ENCODE measurements around the gene SPDYE16.
"Not testable (repeated sequence)": the region's sequence is repeated elsewhere in the genome, so short reads cannot be mapped to it uniquely, and the experiment has no call there.

The SPDYE16 gene

GRCh38 chr7:76549025-76549854, 6.1 kb upstream of the SPDYE16 start:
- DNase-seq (ENCODE audit: low spot score) = peak; percentile 90

GRCh38 chr7:76531643-76532042, 11.5 kb downstream of the SPDYE16 start:
- DNase-seq (ENCODE audit: low spot score) = not testable (repeated sequence)

- DNase-seq (ENCODE audit: low spot score) = not testable (repeated sequence)
Measured at GRCh38 chr7:76526183-76526582, 16.9 kb downstream of the SPDYE16 start.

GRCh38 chr7:76516932-76517331, 26.2 kb downstream of the SPDYE16 start:
- not testable (repeated sequence) for DNase-seq (ENCODE audit: low spot score)

- DNase-seq (ENCODE audit: low spot score) = no peak
Measured at GRCh38 chr7:76515999-76516443, 27.1 kb downstream of the SPDYE16 start.

- peak; percentile 13 for DNase-seq (ENCODE audit: low spot score)
Measured at GRCh38 chr7:76514926-76515771, 27.9 kb downstream of the SPDYE16 start.

GRCh38 chr7:76513817-76514799, 29.0 kb downstream of the SPDYE16 start:
- peak; percentile 2 for DNase-seq (ENCODE audit: low spot score)

GRCh38 chr7:76512941-76513816, 29.9 kb downstream of the SPDYE16 start:
- DNase-seq (ENCODE audit: low spot score) = peak; percentile 28

GRCh38 chr7:76511911-76512885, 30.9 kb downstream of the SPDYE16 start:
- not testable (repeated sequence) for DNase-seq (ENCODE audit: low spot score)

- DNase-seq (ENCODE audit: low spot score) = not testable (repeated sequence)
Measured at GRCh38 chr7:76511200-76511910, 31.7 kb downstream of the SPDYE16 start.

- peak; percentile 36 for DNase-seq (ENCODE audit: low spot score)
Measured at GRCh38 chr7:76509931-76510877, 32.9 kb downstream of the SPDYE16 start, which contains the start of gene UPK3B. UPK3B (plus strand) TSS chr7:76510552; CDS start chr7:76510653, 101 bp downstream.

GRCh38 chr7:76507723-76508406, 35.2 kb downstream of the SPDYE16 start:
- peak; percentile 5 for DNase-seq (ENCODE audit: low spot score)

GRCh38 chr7:76506643-76507042, 36.5 kb downstream of the SPDYE16 start:
- not testable (repeated sequence) for DNase-seq (ENCODE audit: low spot score)

- DNase-seq (ENCODE audit: low spot score) = peak; percentile 4
Measured at GRCh38 chr7:76506081-76506440, 37.0 kb downstream of the SPDYE16 start.

- peak; percentile 8 for DNase-seq (ENCODE audit: low spot score)
Measured at GRCh38 chr7:76505168-76506080, 37.7 kb downstream of the SPDYE16 start.
